ENCODE data around the gene MEIS2.

DNA sequence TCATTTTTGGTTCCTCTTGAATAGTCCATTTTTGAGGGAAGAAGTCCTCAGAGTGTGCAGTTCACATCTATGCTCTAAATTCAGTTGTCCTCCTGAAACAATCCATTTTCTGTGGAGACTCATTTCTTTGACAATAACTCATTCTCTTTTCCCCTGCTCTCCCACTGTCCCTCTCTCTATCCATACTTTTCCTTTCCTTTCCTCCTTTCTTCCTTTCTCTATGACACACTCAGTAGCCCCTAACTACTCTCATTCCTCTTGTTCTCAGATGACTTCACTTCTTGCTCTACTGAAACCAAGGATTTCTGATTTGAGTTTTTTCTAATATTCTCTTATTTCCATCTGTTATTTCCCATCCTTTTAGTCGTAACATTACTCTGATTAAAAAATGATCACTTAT is 16.7 kb upstream of the MEIS2 start:
- TF ChIP-seq, protein P1, sequence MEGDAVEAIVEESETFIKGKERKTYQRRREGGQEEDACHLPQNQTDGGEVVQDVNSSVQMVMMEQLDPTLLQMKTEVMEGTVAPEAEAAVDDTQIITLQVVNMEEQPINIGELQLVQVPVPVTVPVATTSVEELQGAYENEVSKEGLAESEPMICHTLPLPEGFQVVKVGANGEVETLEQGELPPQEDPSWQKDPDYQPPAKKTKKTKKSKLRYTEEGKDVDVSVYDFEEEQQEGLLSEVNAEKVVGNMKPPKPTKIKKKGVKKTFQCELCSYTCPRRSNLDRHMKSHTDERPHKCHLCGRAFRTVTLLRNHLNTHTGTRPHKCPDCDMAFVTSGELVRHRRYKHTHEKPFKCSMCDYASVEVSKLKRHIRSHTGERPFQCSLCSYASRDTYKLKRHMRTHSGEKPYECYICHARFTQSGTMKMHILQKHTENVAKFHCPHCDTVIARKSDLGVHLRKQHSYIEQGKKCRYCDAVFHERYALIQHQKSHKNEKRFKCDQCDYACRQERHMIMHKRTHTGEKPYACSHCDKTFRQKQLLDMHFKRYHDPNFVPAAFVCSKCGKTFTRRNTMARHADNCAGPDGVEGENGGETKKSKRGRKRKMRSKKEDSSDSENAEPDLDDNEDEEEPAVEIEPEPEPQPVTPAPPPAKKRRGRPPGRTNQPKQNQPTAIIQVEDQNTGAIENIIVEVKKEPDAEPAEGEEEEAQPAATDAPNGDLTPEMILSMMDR (IDR thresholded peaks at IDR 0.05; ENCODE audit: borderline replicate concordance, extremely low read depth, low read length, poor library complexity, severe bottlenecking): no peak
- no peak for TF ChIP-seq EZH2 (IDR thresholded peaks at IDR 0.05; ENCODE audit: borderline replicate concordance, low read depth, low read length, severe bottlenecking)

Measured in DND-41 (cell line).